B cell (primary cell): ENCODE measurements around the gene PCDH9. TPM values are rescaled to one million over a fixed set of nuclear protein-coding genes. Genes with fewer than 3 reads are reported as not detected.

Experiments used
- ATAC-seq: fragments of 200-7000 bp; cut with Tn5 transposase; one replicate; pipeline ENCODE4 v1.10.0; 2021; ENCODE audit warnings: low read depth, mild to moderate bottlenecking, moderate number of reproducible peaks, moderate library complexity
- CTCF ChIA-PET: fragments of 350-600 bp; sonication (Branson Sonifier 250); formaldehyde crosslinking; loops from one replicate; lab custom pipeline; 2021; ENCODE audit warnings: antibody characterized with exemption, inconsistent platforms; lab: Charles Lee
- POLR2A ChIA-PET: fragments of 350-600 bp; sonication (Branson Sonifier 250); formaldehyde crosslinking; loops from one replicate; lab custom pipeline; 2021; ENCODE audit warnings: antibody characterized with exemption; lab: Charles Lee
- DNase-seq: peaks from one replicate; pipeline ENCODE4 v3.0.0; 2013
- H2AFZ ChIP-seq: 2 replicates; pipeline ENCODE4 v1.6.1; 2012; ENCODE audit warnings: mild to moderate bottlenecking, low read depth, low read length; ENCODE audit not compliant: insufficient read depth, poor library complexity, severe bottlenecking
- H3K27ac ChIP-seq, 2 donors: 1 replicate in 1 of 2; 2 replicates in 1 of 2; pipeline ENCODE4 v1.5.1; 2012 to 2013; ENCODE audit warnings: low read length in 2 of 2, mild to moderate bottlenecking in 2 of 2, moderate library complexity in 1 of 2
- H3K27me3 ChIP-seq, 4 experiments: fragments of 200-600 bp in 1 of 4; sonication (generic) in 1 of 4; replicated peaks in 1 of 4; 1 replicate in 2 of 4; 2 replicates in 2 of 4; pipeline versions ENCODE4 v1.6.1 to v1.7.0; 2013 to 2016; ENCODE audit warnings: low read length in 3 of 4, mild to moderate bottlenecking in 2 of 4, mixed read lengths in 1 of 4, moderate library complexity in 1 of 4; ENCODE audit not compliant: insufficient read depth in 4 of 4, control insufficient read depth in 3 of 4; ENCODE audit errors: control extremely low read depth in 1 of 4
- H3K36me3 ChIP-seq, 2 experiments: replicated peaks in 1 of 2; 1 replicate in 1 of 2; 2 replicates in 1 of 2; pipeline versions ENCODE4 v1.6.1 to v1.7.1; 2013; ENCODE audit warnings: low read length in 1 of 2; ENCODE audit not compliant: insufficient read depth in 2 of 2, control insufficient read depth in 1 of 2; ENCODE audit errors: control extremely low read depth in 1 of 2, extremely low read depth in 1 of 2
- H3K4me1 ChIP-seq, 2 donors: fragments of 200-600 bp in 1 of 2; sonication (generic) in 1 of 2; 1 replicate in 1 of 2; 2 replicates in 1 of 2; pipeline versions ENCODE4 v1.5.1 to v1.6.1; 2013 to 2017; ENCODE audit warnings: low read length in 2 of 2; ENCODE audit not compliant: control insufficient read depth in 2 of 2, insufficient read depth in 2 of 2
- H3K4me2 ChIP-seq: replicated peaks from 2 replicates; pipeline ENCODE3; 2012; ENCODE audit warnings: mild to moderate bottlenecking, low read depth, low read length; ENCODE audit not compliant: poor library complexity, severe bottlenecking
- H3K4me3 ChIP-seq, 5 experiments: fragments of 200-600 bp in 1 of 5; sonication (generic) in 1 of 5; 1 replicate in 3 of 5; 2 replicates in 2 of 5; pipeline versions ENCODE4 v1.5.1 to v1.7.0; 2011 to 2016; ENCODE audit warnings: low read length in 4 of 5, mild to moderate bottlenecking in 4 of 5, low read depth in 2 of 5, control low read depth in 1 of 5, moderate library complexity in 1 of 5; ENCODE audit not compliant: insufficient read depth in 1 of 5; ENCODE audit errors: control extremely low read depth in 1 of 5, extremely low read depth in 1 of 5
- H3K79me2 ChIP-seq: fragments of 200-600 bp; sonication (generic); one replicate; pipeline ENCODE4 v1.6.0; 2016; ENCODE audit warnings: low read length; ENCODE audit not compliant: control insufficient read depth, insufficient read depth
- H3K9ac ChIP-seq: fragments of 200-600 bp; sonication (generic); 2 replicates; pipeline ENCODE4 v1.6.1; 2017; ENCODE audit warnings: mild to moderate bottlenecking, low read length, moderate library complexity
- H3K9me3 ChIP-seq, 3 donors: one replicate each; pipeline versions ENCODE4 v1.6.1 to v1.7.1; 2013; ENCODE audit warnings: low read length in 2 of 3; ENCODE audit not compliant: control insufficient read depth in 2 of 3, insufficient read depth in 1 of 3; ENCODE audit errors: control extremely low read depth in 1 of 3
- H4K20me1 ChIP-seq: 2 replicates; pipeline ENCODE4 v1.6.0; 2012; ENCODE audit warnings: mild to moderate bottlenecking, low read length; ENCODE audit not compliant: insufficient read depth, control insufficient read depth, poor library complexity, severe bottlenecking
- H3K27ac Mint-ChIP-seq: one replicate; pipeline ENCODE4 v1.8.0; 2021; ENCODE audit warnings: mixed read lengths
- H3K27me3 Mint-ChIP-seq: one replicate; pipeline ENCODE4 v1.8.0; 2021; ENCODE audit warnings: mixed read lengths
- H3K4me1 Mint-ChIP-seq: one replicate; pipeline ENCODE4 v1.8.0; 2021; ENCODE audit warnings: mixed read lengths
- H3K4me3 Mint-ChIP-seq: one replicate; pipeline ENCODE4 v1.8.0; 2021; ENCODE audit warnings: mixed read lengths
- H3K9me3 Mint-ChIP-seq: one replicate; pipeline ENCODE4 v1.8.0; 2022; ENCODE audit warnings: mixed read lengths; ENCODE audit not compliant: insufficient read depth
- EZH2 ChIP-seq: IDR thresholded peaks from 2 replicates; pipeline ENCODE4 v1.6.1; 2012; ENCODE audit warnings: borderline replicate concordance, low read depth, mild to moderate bottlenecking, moderate library complexity, low read length; ENCODE audit not compliant: insufficient read depth, poor library complexity, severe bottlenecking
- whole genome bisulfite sequencing: methylation state at CpG from one replicate; pipeline ENCODE4 v1.1.5; 2013; ENCODE audit warnings: missing lambda C conversion rate; ENCODE audit not compliant: insufficient coverage; 5-methylcytosine and 5-hydroxymethylcytosine counted together
- intact Hi-C: fragments of 100-400 bp; cut with micrococcal nuclease; formaldehyde crosslinking; loops from one replicate; pipeline ENCODE4 v1.10.0; 2022
- polyA plus RNA-seq: library from polyadenylated mRNA; depleted of rRNA; stranded (reverse); fragments of >200 nt; gene quantifications from 2 replicates; pipeline ENCODE4 v1.2.3, GENCODE V29; 2012
- total RNA-seq, 2 donors: library from RNA; stranded (reverse); fragments of 120-200 nt in 1 of 2; gene quantifications; 1 replicate in 1 of 2; 2 replicates in 1 of 2; pipeline versions ENCODE4 v1.2.3 to v1.2.4, GENCODE V29; 2013 to 2022
- TF ChIP-seq, protein P1 (sequence below): fragments of 200-600 bp; IDR thresholded peaks from one replicate; pipeline ENCODE4 v1.8.0; 2022; ENCODE audit warnings: antibody characterized with exemption, mild to moderate bottlenecking

PCDH9 gene
- total and polyA plus RNA-seq, 2 donors (not counting 1 experiment from before 2014, with no cell fraction given): 13.1 to 21.8 TPM

- no peak overlapping the region for H3K4me2 ChIP-seq
- no peaks in the 10 kb centered on the region for H4K20me1 ChIP-seq
- H2AFZ ChIP-seq: no peak overlapping the region
- CTCF ChIA-PET: no interaction called here
- TF ChIP-seq, protein P1, sequence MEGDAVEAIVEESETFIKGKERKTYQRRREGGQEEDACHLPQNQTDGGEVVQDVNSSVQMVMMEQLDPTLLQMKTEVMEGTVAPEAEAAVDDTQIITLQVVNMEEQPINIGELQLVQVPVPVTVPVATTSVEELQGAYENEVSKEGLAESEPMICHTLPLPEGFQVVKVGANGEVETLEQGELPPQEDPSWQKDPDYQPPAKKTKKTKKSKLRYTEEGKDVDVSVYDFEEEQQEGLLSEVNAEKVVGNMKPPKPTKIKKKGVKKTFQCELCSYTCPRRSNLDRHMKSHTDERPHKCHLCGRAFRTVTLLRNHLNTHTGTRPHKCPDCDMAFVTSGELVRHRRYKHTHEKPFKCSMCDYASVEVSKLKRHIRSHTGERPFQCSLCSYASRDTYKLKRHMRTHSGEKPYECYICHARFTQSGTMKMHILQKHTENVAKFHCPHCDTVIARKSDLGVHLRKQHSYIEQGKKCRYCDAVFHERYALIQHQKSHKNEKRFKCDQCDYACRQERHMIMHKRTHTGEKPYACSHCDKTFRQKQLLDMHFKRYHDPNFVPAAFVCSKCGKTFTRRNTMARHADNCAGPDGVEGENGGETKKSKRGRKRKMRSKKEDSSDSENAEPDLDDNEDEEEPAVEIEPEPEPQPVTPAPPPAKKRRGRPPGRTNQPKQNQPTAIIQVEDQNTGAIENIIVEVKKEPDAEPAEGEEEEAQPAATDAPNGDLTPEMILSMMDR: no peak
- TF ChIP-seq EZH2: no peak
- H3K36me3 ChIP-seq: no peaks in the 10 kb centered on the region
- H3K9ac ChIP-seq: no peak overlapping the region
- no peaks in the 10 kb centered on the region for H3K79me2 ChIP-seq
- intact Hi-C loops: no loop called here
- H3K4me1 ChIP-seq: no peaks in the 10 kb centered on the region
- no peak overlapping the region for H3K4me3 Mint-ChIP-seq
- POLR2A ChIA-PET: no interaction called here
- no peak for DNase-seq
- no peaks in the 10 kb centered on the region for H3K9me3 ChIP-seq
- 93% methylated on average over 6 of the region's 6 CpGs for WGBS
- no peak overlapping the region for H3K27ac ChIP-seq
- no peak overlapping the region for H3K4me3 ChIP-seq
- H3K27me3 Mint-ChIP-seq: no peaks in the 10 kb centered on the region
- no peaks in the 10 kb centered on the region for H3K4me1 Mint-ChIP-seq
- no peak overlapping the region for H3K27ac Mint-ChIP-seq
- H3K9me3 Mint-ChIP-seq: no peaks in the 10 kb centered on the region
- no peak for ATAC-seq
- peaks cover 0 to 2% (median 0%) of the 10 kb centered on the region in 4 experiments for H3K27me3 ChIP-seq
Measured at GRCh38 chr13:66345518-66345810, 884.7 kb downstream of the PCDH9 start.

DNA sequence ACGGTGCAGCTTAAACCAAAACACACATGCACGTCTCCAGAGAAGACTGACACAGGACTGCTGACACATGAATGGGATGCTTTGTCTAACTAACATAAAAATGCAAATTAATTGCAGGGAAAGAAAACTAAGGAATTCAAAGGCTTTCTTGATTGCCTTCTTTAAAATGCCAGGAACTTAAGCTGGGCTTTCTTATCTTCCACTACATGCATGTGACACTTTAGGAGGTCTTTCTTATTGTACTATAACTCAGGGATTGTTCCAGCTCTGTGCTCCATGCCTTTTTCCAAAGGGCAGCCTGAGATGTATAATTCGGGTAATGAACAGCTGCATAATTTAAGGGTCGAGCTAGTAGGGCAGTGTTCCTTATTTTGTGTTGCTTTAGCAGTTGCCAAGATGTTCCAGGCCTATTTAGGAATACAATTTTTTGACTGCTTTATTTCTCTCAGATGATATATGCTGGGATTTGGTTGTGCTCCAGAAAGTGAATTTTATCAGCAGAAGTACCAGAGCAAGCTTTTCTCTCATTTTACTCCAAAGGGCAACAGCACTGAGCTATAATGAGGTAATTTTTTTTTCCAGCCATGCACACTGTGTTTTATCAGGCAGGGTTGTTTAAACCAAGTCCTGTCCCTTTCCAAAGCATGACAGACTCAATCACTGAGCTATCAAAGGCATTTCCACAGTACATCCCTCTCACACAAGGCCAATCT is 885.2 kb downstream of the PCDH9 start:
- no peaks in the 10 kb centered on the region for H3K4me1 Mint-ChIP-seq
- POLR2A ChIA-PET: no interaction called here

More for the DNA sequence above, 885.2 kb downstream of the PCDH9 start:
- H2AFZ ChIP-seq: no peak overlapping the region
- DNase-seq (no peak), ATAC-seq (no peak)
- peaks cover 0 to 2% (median 0%) of the 10 kb centered on the region in 4 experiments for H3K27me3 ChIP-seq
- no peak overlapping the region for H3K27ac Mint-ChIP-seq
- TF ChIP-seq EZH2: no peak
- TF ChIP-seq, protein P1: no peak
- no peaks in the 10 kb centered on the region for H3K36me3 ChIP-seq
- H3K79me2 ChIP-seq: no peaks in the 10 kb centered on the region
- no peak overlapping the region for H3K4me3 ChIP-seq
- no peaks in the 10 kb centered on the region for H3K4me1 ChIP-seq
- H3K9me3 Mint-ChIP-seq: no peaks in the 10 kb centered on the region
- no peaks in the 10 kb centered on the region for H3K27me3 Mint-ChIP-seq
- H4K20me1 ChIP-seq: no peaks in the 10 kb centered on the region
- H3K9me3 ChIP-seq: no peaks in the 10 kb centered on the region
- no peak overlapping the region for H3K9ac ChIP-seq
- WGBS: 69% methylated on average over 2 of the region's 4 CpGs
- no peak overlapping the region for H3K4me3 Mint-ChIP-seq
- CTCF ChIA-PET: no interaction called here
- no peak overlapping the region for H3K4me2 ChIP-seq
- intact Hi-C loops: no loop called here
- H3K27ac ChIP-seq: no peak overlapping the region
